DMS79 treated with DMSO at 0.1 percent for 48 hours (cell line): ENCODE data around the gene CDC16.
"Not testable (repeated sequence)": the region's sequence is repeated elsewhere in the genome, so short reads cannot be mapped to it uniquely, and the experiment has no call there.

ENCODE experiments used
- DNase-seq: peaks from one replicate; lab custom pipeline; 2025; lab: John Stamatoyannopoulos, UW

CDC16 gene, protein sequence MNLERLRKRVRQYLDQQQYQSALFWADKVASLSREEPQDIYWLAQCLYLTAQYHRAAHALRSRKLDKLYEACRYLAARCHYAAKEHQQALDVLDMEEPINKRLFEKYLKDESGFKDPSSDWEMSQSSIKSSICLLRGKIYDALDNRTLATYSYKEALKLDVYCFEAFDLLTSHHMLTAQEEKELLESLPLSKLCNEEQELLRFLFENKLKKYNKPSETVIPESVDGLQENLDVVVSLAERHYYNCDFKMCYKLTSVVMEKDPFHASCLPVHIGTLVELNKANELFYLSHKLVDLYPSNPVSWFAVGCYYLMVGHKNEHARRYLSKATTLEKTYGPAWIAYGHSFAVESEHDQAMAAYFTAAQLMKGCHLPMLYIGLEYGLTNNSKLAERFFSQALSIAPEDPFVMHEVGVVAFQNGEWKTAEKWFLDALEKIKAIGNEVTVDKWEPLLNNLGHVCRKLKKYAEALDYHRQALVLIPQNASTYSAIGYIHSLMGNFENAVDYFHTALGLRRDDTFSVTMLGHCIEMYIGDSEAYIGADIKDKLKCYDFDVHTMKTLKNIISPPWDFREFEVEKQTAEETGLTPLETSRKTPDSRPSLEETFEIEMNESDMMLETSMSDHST

GRCh38 chr13:114234645-114235421 lies at the start of gene CDC16:
Gene CDC16, plus strand, starts transcription at chr13:114234897. Its CDS starts 188 bp downstream, at chr13:114235085.
- peak; percentile 95 for DNase-seq

DNA sequence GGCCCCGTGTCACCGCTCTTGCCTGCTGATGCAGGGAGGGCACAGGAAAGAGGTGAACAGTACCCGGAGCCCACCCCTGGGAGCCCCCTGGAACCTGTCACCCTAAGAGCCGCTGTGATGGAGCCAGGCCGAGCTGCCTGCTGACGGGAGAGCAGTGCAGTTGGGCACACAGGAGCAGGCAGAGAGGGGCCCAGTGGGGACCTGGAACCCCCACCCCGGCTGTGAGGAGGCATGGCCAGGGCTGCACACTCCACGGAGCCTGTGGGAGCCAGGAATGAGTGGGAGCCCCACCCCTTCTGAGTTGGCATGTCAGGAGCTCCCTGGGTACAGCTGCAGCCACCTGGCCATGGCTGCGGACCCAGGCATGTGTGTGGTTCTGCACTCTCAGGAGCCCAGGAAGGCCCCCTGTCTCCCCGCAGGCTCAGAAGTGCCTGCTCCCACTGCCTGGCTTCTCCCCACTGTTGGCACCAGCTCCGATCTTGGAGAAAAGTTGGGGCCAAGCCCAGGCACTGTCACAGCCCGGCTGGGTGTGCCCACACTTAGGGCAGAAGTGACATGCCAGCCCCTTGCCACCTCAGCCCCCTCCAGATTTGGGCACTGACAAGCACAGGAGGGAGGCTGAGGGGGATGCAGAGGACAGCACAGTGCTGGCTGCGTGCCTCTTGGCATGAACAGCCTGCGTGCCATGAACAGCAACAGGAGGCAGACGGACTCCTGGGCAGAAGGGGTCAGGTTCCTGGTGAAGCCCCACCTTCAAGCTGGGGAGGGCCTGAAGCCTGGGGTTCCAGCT lies 49.3 kb upstream of the CDC16 start:
- DNase-seq = no peak

DNA sequence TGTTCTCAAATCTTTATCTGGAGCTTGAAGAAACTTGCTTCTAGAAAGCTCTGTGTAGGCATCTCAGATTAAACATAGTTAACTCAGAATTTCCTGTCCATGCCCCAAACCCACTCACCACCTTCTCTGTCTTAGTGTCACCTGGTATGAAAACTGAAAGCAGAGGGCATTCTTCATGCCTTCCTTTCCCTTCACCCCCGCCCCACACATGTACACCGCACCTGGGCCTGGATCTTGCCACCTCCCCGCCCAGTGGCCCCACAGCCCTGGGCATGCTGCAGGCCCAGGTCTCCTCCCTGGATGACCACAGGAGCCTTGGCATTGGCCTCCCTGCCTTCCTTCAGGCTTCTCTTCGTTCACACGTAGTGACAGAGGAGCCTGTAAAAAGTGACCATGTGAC lies 39.8 kb upstream of the CDC16 start:
- no peak for DNase-seq

DNA sequence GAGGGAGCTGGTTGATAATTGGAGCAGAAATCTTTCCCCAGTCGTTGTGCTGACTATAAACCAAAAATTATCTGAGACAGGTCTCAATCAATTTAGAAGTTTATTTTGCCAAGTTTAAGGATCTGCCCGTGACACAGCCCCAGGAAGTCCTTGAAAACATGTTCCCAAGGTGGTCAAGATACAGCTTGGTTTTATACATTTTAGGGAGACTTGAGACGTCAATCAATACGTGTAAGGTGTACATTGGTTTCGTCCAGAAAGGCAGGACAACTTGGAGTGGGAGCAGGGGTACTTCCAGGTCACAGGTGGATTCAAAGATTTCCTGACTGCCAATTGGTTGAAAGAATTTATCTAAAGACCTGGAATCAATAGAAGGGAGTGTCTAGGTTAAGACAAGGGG lies 38.1 kb upstream of the CDC16 start:
- DNase-seq = peak; percentile 97

GRCh38 chr13:114198556-114198955 lies 36.1 kb upstream of the CDC16 start:
- no peak for DNase-seq

DNA sequence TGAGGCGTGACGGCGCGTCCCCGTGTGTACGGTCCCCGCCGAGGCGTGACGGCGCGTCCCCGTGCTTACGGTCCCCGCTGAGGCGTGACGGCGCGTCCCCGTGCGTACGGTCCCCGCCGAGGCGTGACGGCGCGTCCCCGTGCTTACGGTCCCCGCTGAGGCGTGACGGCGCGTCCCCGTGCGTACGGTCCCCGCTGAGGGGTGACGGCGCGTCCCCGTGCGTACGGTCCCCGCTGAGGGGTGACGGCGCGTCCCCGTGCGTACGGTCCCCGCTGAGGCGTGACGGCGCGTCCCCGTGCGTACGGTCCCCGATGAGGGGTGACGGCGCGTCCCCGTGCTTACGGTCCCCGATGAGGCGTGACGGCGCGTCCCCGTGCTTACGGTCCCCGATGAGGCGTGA lies 35.2 kb upstream of the CDC16 start:
- DNase-seq = not testable (repeated sequence)

DNA sequence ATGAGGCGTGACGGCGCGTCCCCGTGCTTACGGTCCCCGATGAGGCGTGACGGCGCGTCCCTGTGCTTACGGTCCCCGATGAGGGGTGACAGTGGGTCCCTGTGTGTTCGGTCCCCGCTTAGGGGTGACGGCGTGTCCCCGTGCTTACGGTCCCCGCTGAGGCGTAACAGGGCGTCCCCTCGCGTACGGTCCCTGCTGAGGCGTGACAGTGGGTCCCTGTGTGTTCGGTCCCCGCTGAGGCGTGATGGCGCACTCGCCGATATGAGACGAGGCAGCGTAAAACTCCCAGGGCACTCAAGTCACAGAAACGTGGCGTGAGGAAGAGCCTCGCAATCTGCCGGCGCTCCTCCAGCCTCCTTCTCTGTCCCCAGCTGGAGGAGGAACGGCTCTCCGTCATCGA lies 34.7 kb upstream of the CDC16 start:
- no peak for DNase-seq

- no peak for DNase-seq
Observed at GRCh38 chr13:114200399-114200911, 34.2 kb upstream of the CDC16 start.

DNA sequence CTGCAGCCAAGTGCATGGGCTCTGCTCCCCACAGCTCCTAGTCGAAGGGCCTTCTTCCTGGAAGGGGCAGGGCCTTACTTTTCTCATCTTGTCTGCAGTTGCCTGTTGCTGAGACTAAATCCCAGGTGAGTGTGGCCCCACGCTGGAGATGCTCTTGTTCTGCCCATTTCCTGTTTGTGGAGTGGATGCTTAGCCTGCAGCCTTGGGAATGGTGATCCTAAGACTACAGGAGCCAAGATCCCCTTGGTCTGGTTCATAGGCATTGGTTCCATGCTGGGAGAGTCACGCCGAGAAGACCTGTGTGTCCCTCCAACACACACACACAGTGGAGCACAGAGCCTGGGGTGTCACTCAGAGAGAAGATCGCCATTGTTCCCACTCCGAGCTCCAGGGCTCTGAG lies 32.1 kb upstream of the CDC16 start:
- DNase-seq = no peak

DNA sequence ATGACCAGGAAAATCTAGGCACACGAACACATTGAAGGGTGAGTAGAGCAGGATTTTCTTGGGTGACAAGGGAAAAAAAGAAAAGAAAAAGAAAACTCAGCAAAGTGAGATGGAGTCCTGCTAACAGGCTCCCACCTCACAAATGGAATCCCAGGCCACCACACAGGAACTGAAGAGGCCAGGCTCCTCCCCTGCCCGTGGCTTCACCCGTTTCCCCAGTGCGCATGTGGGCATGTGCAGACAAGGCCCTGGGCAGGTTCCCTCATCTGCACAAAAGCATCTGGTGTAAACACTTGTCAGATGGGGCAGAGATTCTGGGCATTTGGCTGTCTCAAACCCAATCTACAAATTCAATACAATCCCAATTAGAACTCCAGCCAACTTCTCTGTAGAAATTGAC lies 31.2 kb upstream of the CDC16 start:
- DNase-seq = no peak

GRCh38 chr13:114204894-114205293 lies 29.8 kb upstream of the CDC16 start:
- no peak for DNase-seq

DNA sequence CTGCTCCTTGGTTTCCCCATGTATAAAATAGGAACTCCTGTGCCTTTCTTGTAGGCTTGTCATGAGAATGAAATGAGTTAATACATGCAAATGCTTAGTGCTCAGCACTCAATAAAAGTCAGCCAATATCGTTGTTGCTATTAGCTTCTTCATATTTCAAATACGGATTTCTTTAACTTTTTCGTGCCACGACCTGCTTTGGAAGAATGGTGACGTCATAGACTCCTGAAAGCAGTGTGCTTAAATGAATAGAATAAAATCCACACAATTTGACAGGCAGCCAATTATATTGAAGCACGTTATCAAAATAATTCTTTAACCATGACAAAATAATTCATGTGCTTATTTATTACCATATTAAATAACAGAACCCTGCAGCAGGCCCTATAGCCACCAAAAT lies 26.6 kb upstream of the CDC16 start:
- no peak for DNase-seq

DNA sequence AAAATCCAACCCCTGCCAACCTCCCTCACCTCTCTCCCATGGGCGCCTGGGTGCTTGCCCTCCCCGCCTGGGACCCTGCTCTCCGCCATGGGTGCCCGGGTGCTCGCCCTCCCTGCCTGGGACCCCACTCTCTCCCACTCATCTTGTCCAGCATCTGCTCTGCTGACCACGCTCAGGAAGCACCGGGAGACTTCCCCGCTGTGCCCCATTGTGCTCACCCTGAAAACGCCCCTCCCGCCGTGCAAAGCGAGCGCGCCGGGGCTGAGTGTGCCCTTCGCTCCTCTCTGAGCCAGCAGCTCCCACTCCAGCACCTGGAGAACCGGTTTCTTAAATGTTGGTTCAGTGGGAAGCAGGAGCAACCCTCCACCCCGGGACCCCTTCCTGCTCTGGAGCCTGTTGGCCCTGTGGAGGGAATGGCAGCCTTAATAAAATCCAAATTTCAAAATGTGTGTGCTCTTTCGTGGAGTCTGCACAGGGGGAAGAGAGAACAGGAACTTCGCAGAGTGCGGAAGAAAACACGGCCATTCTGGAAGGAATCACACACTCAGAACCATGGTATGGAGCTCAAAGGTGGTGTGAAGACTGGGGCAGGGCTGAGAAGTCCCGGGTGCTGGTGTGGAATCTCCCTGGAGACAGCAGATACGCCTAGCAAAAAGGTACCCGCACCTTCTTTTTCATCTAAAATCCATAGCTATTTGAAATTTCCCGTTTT lies 23.1 kb upstream of the CDC16 start:
- DNase-seq = peak; percentile 79

DNA sequence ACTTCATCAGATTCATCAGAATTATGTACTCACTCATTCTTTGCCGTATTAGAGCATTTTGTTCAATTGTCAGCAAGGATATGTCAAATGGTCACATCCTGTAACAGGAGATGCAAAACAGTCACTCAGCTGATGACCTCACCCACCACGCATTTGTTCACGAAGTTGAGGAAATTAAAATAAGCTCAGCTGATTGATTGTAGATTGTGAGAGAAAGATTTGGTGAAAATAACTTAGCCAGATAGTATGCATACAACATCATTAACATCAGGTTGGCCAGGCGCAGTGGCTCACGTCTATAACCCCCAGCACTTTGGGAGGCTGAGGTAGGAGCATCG lies 22.6 kb upstream of the CDC16 start:
- DNase-seq = peak; percentile 69

DNA sequence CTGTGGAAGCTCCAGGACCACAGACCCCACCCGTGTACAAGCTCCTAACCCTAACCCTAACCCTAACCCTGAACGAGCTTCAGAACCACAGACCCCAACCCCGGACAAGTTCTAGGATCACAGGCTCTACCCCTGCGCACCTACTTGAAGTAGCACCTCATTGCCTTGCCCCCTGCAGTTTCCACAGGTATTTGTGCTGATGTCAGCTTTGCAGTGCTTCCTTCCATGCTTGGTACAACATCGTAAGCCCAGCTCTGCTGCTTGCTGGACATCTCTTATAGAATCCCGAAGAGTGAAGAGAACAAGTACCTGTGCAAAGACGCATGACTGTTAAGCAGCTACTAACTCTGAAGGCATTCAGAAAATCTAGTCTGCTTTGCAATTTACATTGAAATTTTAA lies 20.7 kb upstream of the CDC16 start:
- DNase-seq = no peak

DNA sequence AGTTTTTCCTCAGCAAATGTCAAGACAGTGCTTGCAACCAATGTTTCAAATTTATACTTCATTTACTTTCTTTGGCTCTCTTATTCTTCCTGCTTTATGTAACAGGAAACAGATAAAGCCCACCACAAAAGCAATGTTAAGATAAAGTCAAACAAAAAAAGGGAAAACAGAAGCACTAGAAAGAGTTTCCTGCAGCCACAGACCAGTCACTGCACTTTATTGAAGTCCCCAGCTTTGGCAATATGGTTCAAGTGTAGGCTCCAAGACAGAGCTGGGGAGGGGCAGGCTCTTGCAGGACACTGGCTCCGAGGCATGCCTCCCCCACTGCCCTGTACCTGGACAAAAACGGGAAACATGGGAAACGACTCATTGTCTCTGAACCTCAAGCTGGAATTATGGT lies 15.3 kb upstream of the CDC16 start:
- no peak for DNase-seq

DNA sequence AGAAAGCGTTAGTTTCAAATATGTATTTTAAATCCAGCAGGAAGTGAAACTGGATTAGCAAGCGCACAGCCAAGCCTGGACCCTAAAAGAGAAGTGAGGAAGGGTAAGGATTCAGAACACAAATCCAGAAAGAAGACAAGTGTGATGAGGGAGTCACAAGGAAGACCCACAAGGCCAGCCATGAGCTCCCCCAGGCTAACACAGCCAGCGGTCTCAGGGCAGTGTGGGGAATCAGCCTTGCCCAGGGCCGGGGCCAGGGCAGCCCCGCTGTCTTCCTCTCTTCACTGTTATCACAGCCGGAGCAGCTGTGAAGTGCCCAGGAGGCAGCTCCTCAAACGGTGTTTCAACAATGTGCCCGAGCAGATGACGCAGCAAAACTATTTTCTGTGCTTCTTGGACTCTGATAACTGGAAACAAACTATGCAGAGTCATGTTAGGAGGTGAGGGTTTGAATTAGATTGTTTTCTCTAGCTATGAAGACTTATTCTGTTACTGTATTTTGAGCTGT lies 12.2 kb upstream of the CDC16 start:
- no peak for DNase-seq

DNA sequence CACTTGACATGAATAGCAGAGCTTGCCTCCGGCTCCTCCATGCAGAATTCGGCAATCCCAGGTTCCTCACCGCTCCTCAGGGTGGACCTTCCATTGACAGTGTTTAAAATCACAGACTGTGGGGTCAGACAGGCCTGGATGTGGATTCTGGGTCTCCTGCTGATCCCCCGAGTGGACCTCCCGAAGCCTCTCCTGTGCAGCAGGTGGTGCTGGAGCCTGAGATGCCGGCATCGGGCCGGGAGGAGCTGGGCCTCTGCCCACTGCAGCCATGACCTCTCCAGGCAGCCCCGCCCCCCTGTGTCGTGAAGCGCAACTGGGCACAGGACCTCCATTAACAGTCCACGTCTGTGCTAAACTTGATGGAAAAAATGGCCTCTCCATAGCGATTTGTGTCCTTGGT lies 10.5 kb upstream of the CDC16 start:
- DNase-seq = no peak

DNA sequence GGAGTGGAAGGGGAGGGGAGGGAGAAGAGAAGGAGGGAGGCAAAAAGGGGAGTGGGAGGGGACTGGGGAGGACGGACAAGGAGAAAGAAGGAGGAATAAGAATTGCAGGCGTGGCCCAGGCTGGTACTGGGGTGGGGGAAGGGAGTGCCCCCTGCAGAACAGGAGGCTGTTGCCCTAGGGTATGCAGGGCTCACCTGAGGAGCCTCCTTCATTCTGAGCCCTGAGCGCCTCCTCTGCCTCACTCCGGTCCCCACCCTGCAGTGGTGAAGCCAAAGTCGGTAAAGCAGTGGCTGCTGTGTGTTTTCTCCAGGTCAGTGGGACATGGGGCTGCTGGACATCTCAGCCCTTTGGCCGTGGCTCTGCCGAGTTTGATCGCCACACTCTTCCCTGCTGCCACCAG lies 9.1 kb upstream of the CDC16 start:
- no peak for DNase-seq

DNA sequence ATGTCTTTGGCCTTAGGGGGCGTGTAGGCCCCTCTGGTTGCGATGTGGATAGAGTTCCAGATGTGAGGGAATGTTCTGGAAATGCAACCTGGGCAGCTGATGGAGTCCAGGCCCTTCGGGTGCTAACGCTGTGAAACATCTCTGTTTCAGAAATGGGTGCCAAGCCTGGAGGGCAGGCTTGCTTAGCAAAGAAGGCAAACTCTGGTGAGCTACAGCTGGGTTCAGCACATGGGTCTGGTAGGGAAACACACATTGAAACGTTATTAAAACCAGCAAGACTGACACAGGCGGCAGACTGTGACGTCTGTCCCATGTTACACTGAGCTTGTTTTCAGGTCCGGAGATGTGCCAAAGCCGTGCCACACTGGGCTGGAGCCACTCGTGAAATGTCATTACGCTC lies 8.6 kb upstream of the CDC16 start:
- no peak for DNase-seq

- DNase-seq = peak; percentile 98
Observed at GRCh38 chr13:114226699-114227323, 7.9 kb upstream of the CDC16 start.
